ENCODE data around the gene SPEM3. TPM values are rescaled to one million over a fixed set of nuclear protein-coding genes. Genes with fewer than 3 reads are reported as not detected.

Gene SPEM3
- total and polyA plus RNA-seq, 2 of the 13 experiments (the other 11 are each of a cell fraction or from before 2014, with no cell fraction given): not detected

- TF ChIP-seq ZNF687 (CRISPR knock-in tag; IDR thresholded peaks at IDR 0.05) (peak; percentile 92), CHD4 (IDR thresholded peaks at IDR 0.05; ENCODE audit: borderline replicate concordance, low read length) (no peak), ZNF652 (CRISPR knock-in tag; IDR thresholded peaks at IDR 0.05; ENCODE audit: borderline replicate concordance, low read depth) (no peak), ZNF614 (CRISPR knock-in tag; IDR thresholded peaks at IDR 0.05; ENCODE audit: borderline replicate concordance) (no peak), ZNF792 (CRISPR knock-in tag; IDR thresholded peaks at IDR 0.05) (peak; percentile 75), HMGA1 (CRISPR knock-in tag; conservative IDR thresholded peaks at IDR 0.05) (no peak), HNF1A (IDR thresholded peaks at IDR 0.05; ENCODE audit: low read depth) (no peak), HNF1A (CRISPR knock-in tag; IDR thresholded peaks at IDR 0.05; ENCODE audit: borderline replicate concordance) (peak; percentile 56; the same call in 1 of the 2 replicates), ZNF850 (CRISPR knock-in tag; conservative IDR thresholded peaks at IDR 0.05) (no peak; the same call in 1 of the 2 replicates), CAMTA2 (CRISPR knock-in tag; IDR thresholded peaks at IDR 0.05; ENCODE audit: borderline replicate concordance) (0 out of 2 replicates have a peak, but pooled peaks have one; percentile 72), CC2D1A (CRISPR knock-in tag; IDR thresholded peaks at IDR 0.05) (no peak), ZNF343 (CRISPR knock-in tag; IDR thresholded peaks at IDR 0.05) (no peak), ESRRA (CRISPR knock-in tag; IDR thresholded peaks at IDR 0.05; ENCODE audit: low read depth) (peak; percentile 75), POGZ (CRISPR knock-in tag; IDR thresholded peaks at IDR 0.05) (no peak), AHR (CRISPR knock-in tag; IDR thresholded peaks at IDR 0.05) (no peak), HOXA7 (CRISPR knock-in tag; IDR thresholded peaks at IDR 0.05) (no peak), TSC22D2 (CRISPR knock-in tag; IDR thresholded peaks at IDR 0.05; ENCODE audit: borderline replicate concordance) (no peak), TFDP2 (CRISPR knock-in tag; IDR thresholded peaks at IDR 0.05) (peak; percentile 50; the same call in 1 of the 2 replicates), PHF21A (CRISPR knock-in tag; IDR thresholded peaks at IDR 0.05) (0 out of 2 replicates have a peak, but pooled peaks have one; percentile 66), STAG1 (CRISPR knock-in tag; IDR thresholded peaks at IDR 0.05) (peak; percentile 3; the same call in 1 of the 2 replicates)
Measured at GRCh38 chr17:7444682-7445618, 16.3 kb downstream of the SPEM3 start, which contains the start of gene CHRNB1 (continued).

All from HepG2 (cell line).